ENCODE data around the gene GABARAP.
"Not testable (repeated sequence)": the region's sequence is repeated elsewhere in the genome, so short reads cannot be mapped to it uniquely, and the experiment has no call there.

The GABARAP gene

GRCh38 chr17:7260651-7261378 is 18.6 kb upstream of the GABARAP start:
- DNase-seq (ENCODE audit: low spot score) = no peak

GRCh38 chr17:7260151-7260550 is 17.9 kb upstream of the GABARAP start:
- no peak for DNase-seq (ENCODE audit: low spot score)

GRCh38 chr17:7259555-7259889 is 17.3 kb upstream of the GABARAP start:
- no peak for DNase-seq (ENCODE audit: low spot score)

- no peak for DNase-seq (ENCODE audit: low spot score)
These were observed 16.7 kb upstream of the GABARAP start for GRCh38 chr17:7258731-7259554.

GRCh38 chr17:7256766-7257456 is 14.7 kb upstream of the GABARAP start:
- DNase-seq (ENCODE audit: low spot score) = no peak

- DNase-seq (ENCODE audit: low spot score) = no peak
These were observed 12.3 kb upstream of the GABARAP start for GRCh38 chr17:7254511-7254910.

- DNase-seq (ENCODE audit: low spot score) = no peak
These were observed 10.8 kb upstream of the GABARAP start for GRCh38 chr17:7253082-7253481.

GRCh38 chr17:7252176-7253043 is 10.2 kb upstream of the GABARAP start, which contains the start of gene ELP5:
Gene ELP5 (plus strand): TSS chr17:7252215. CDS start chr17:7252551, 336 bp downstream.
- DNase-seq (ENCODE audit: low spot score) = peak; percentile 81

- DNase-seq (ENCODE audit: low spot score) = peak; percentile 99
These were observed 9.5 kb upstream of the GABARAP start, which contains the start of gene CTDNEP1 for GRCh38 chr17:7251661-7252175. Gene CTDNEP1 (minus strand): TSS chr17:7251734. CDS start chr17:7251296, 438 bp downstream.

- no peak for DNase-seq (ENCODE audit: low spot score)
These were observed 8.7 kb upstream of the GABARAP start for GRCh38 chr17:7250695-7251627.

GRCh38 chr17:7249830-7250229 is 7.6 kb upstream of the GABARAP start:
- DNase-seq (ENCODE audit: low spot score) = no peak

GRCh38 chr17:7249214-7249613 is 7.0 kb upstream of the GABARAP start:
- no peak for DNase-seq (ENCODE audit: low spot score)

- DNase-seq (ENCODE audit: low spot score) = no peak
These were observed 6.5 kb upstream of the GABARAP start for GRCh38 chr17:7248796-7249195.

GRCh38 chr17:7246779-7247178 is 4.5 kb upstream of the GABARAP start:
- DNase-seq (ENCODE audit: low spot score) = no peak

GRCh38 chr17:7243838-7244237 is 1.6 kb upstream of the GABARAP start:
- not testable (repeated sequence) for DNase-seq (ENCODE audit: low spot score)

GRCh38 chr17:7243453-7243729 is 1.1 kb upstream of the GABARAP start:
- DNase-seq (ENCODE audit: low spot score) = no peak

- DNase-seq (ENCODE audit: low spot score) = peak; percentile 91
These were observed 636 bp upstream of the GABARAP start for GRCh38 chr17:7242717-7243452.

GRCh38 chr17:7241090-7241733 is 1.0 kb downstream of the GABARAP start:
- DNase-seq (ENCODE audit: low spot score) = no peak

- DNase-seq (ENCODE audit: low spot score) = no peak
These were observed 1.9 kb downstream of the GABARAP start for GRCh38 chr17:7240375-7240774.
